RCC 7860 (cell line): ENCODE measurements around the gene PTPRG.
"Not testable (repeated sequence)": the region's sequence is repeated elsewhere in the genome, so short reads cannot be mapped to it uniquely, and the experiment has no call there.

ENCODE experiments used
- DNase-seq: peaks from one replicate; pipeline ENCODE4 v3.0.0-alpha.2; 2015; ENCODE audit warnings: low spot score
- FAIRE-seq: peaks from 2 replicates; lab custom pipeline; 2012; peaks lifted over from hg19 to GRCh38; lab: Jason Lieb, UNC

The PTPRG gene

GRCh38 chr3:61812085-61812484, 250.7 kb downstream of the PTPRG start:
- no peak for FAIRE-seq

GRCh38 chr3:61812517-61812916, 251.1 kb downstream of the PTPRG start:
- FAIRE-seq (no peak), DNase-seq (no peak)

More at GRCh38 chr3:61812085-61812484, 250.7 kb downstream of the PTPRG start:
- no peak for DNase-seq

DNA sequence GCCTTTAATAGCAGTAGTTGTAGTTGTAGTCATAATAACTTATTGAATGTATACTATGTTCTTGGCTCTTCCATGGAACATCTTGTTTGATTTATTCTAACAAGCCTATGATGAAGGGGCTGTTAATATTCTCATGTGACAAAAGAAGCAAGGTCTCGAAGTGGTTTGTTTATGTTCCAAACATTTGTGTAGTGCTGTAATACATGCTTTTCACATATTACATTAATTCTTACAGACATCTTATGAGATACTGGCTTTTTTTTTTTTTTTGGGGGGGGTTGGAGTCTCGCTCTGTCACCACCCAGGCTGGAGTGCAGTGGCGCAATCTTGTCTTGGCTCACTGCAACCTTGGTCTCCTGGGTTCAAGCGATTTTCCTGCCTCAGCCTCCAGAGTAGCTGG, 252.3 kb downstream of the PTPRG start:
- DNase-seq (no peak), FAIRE-seq (no peak)

- DNase-seq (no peak), FAIRE-seq (no peak)
Measured at GRCh38 chr3:61814674-61815073, 253.3 kb downstream of the PTPRG start.

- DNase-seq, FAIRE-seq: not testable (repeated sequence)
Measured at GRCh38 chr3:61816304-61816703, 254.9 kb downstream of the PTPRG start.

GRCh38 chr3:61819861-61820260, 258.5 kb downstream of the PTPRG start:
- DNase-seq = no peak
- no peak for FAIRE-seq

- FAIRE-seq (no peak), DNase-seq (no peak)
Measured at GRCh38 chr3:61820306-61820992, 259.1 kb downstream of the PTPRG start.

DNA sequence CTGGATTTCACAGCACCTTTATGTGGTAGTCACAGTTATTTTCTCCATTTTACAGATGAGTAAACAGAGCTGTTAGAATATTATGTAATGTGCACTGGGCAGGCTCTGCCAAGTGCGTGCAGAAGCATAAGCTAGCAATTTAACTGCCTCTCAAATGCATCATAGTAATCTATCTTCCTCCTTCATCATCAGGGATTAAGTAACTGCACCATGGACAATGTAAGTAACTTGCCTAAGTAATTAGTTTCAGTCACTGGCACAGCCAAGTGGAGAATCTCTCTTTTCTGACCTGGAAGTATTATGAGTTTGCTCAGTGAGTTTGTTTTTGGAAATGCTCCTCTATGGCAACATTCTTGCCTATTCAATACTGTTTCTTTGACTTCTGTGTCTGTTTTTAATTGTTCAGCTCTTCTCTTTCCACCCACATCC, 260.5 kb downstream of the PTPRG start:
- DNase-seq (no peak), FAIRE-seq (no peak)

GRCh38 chr3:61822588-61822987, 261.2 kb downstream of the PTPRG start:
- DNase-seq = no peak
- no peak for FAIRE-seq

- DNase-seq (peak; percentile 41), FAIRE-seq (peak; percentile 73)
Measured at GRCh38 chr3:61824553-61825135, 263.3 kb downstream of the PTPRG start.

- DNase-seq (no peak), FAIRE-seq (no peak)
Measured at GRCh38 chr3:61826161-61826560, 264.8 kb downstream of the PTPRG start.

- FAIRE-seq (no peak), DNase-seq (no peak)
Measured at GRCh38 chr3:61828184-61828874, 267.0 kb downstream of the PTPRG start.

- DNase-seq (no peak), FAIRE-seq (no peak)
Measured at GRCh38 chr3:61828880-61829721, 267.7 kb downstream of the PTPRG start.

- DNase-seq = no peak
- FAIRE-seq = no peak
Measured at GRCh38 chr3:61829722-61830350, 268.5 kb downstream of the PTPRG start.

GRCh38 chr3:61831973-61832372, 270.6 kb downstream of the PTPRG start:
- no peak for FAIRE-seq
- no peak for DNase-seq

DNA sequence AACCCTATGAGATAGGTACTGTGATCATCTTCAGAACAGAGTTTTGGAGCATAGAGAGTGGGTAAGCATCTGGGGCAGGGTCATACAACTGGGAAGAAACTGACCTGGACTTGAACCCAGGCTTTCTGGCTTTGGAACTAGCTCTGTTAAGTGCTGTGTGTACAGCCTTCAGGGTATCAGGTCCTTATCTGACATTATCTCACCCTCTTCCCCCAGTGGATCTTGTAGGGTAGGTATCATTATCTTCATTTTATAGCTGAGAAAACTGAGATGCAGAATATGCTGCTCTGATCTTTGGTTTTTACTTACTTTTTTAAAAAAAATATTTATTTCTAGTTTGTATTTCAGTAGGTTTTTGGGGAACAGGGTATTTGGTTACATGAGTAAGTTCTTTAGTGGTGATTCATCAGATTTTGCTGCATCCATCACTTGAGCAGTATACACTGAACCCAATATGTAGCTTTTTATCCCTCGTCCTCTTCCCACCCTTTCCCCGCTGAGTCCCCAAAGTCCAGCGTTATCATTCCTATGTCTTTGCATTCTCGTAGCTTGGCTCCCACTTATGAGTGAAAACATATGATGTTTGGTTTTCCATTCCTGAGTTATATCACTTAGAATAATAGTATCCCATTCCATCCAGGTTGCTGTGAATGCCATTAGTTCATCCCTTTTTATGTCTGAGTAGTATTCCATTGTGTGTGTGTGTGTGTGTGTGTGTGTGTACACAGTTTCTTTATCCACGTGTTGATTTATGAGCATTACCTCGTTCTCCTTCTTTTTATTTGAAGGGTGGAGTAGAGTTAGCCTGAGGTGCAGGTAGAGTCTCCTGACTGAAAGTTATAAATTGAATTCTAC, 271.2 kb downstream of the PTPRG start:
- no peak for FAIRE-seq
- DNase-seq = no peak

- no peak for DNase-seq
- no peak for FAIRE-seq
Measured at GRCh38 chr3:61839256-61839655, 277.9 kb downstream of the PTPRG start.

DNA sequence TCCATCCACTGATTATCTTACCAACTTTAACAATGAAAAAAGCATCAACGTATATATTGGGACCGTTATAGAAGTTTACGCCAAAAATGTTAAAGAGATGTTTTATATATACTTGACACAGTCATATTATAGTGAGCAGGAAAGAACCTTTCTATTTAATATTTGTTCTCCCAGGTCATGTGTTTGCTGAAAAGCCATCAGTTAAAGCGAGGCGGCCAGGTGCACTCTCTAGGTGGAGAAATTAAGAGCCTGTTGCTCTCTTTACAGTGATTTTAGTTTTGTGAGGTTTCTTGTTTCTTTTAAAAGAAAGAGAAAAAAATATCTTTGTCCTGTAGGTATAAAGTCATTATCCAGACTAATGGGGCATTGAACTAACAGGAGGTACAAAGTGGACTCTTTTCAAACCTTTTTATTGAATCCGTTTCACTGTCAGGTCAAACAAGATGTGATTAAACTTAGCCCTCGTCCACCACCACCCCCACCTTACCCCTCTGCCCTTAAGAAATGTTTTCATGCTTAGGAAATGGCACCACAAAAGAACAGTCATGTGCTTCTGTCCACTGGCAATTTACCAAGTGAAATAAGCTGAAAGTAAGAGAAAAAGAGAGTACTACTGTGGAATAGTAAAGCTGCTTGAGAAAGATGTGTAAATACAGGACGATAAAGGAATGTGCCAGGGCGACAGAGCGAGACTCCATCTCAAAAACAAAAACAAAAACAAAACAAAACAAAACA, 279.9 kb downstream of the PTPRG start:
- FAIRE-seq (no peak), DNase-seq (no peak)

DNA sequence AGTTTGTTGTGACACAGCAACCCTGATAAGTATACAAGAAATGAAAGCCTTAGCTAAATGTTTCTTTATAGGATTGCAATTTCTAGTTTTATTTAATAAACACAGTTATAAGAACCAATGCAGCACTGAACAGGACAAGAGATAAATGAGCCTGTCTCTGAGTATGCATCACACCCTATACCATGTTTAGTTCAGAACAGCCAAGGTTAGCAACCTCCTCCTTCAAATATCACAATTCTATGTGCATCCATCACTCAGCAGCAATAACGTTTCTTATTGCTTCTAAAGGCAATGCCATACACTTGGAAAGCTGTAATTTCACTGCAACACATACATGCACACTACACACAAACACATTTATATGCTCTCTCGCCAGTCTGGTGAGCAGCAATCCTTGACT, 280.6 kb downstream of the PTPRG start:
- FAIRE-seq (no peak), DNase-seq (no peak)
